GM18526 (cell line): ENCODE data around the gene ATP11A.

Experiments
- POLR2A ChIP-seq: IDR thresholded peaks from 3 replicates; pipeline ENCODE4 v1.6.1; 2011; ENCODE audit not compliant: insufficient read length; ENCODE audit errors: extremely low read depth

ATP11A gene

GRCh38 chr13:112689303-112690245 is at the start of gene ATP11A:
TSS of gene ATP11A (plus strand) at chr13:112690038. CDS start at chr13:112690417, 379 bp downstream.
- TF ChIP-seq POLR2A: peak; percentile 82

DNA sequence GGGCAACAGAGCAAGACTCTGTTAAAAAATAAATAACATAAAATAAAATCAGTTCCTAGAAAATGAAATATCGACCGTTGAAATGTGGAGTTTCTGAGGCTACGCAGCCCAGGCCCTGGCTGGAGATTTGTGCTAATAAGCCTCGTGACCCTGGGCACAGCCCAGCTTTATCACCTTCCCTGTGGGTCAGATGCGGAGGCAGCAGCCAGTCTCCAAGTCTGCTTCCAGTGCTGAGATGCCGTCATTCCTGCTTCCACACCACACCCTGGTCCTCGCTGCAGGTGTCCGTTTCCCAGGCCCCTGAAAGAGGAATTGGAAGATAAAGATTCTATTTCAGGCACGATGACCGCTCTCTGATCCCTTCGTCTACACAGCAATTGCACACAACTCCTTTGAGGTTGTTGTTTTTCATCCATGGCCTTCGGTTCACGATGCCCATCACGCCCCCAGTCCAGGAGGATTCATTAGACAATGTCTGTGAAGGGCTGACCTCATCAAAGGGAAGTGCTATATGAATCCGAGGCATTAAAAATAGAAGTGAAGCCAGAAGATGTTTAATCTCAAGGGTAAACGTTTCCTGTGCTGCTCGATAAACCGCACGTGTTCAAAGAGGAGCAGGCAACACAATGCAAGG is 48.3 kb upstream of the ATP11A start:
- TF ChIP-seq POLR2A: no peak

DNA sequence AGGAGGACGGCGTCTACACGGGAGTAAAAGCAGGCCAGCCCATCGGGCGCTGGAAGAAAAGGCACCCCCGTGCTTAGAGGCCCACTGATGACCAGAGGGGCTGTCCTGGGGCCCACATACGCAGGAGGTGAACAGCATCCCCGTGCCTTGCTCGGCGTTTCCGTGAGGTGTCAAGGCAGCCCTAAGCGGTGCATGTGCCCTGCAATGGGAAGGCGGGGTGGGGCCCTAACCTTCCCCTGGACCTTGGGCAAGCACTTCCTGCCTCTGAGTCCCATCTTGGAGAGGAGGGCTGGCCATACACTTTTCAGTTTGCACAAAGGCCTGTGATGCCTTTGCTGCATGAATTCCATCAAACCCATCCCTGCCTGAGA is 47.8 kb upstream of the ATP11A start:
- TF ChIP-seq POLR2A: no peak

DNA sequence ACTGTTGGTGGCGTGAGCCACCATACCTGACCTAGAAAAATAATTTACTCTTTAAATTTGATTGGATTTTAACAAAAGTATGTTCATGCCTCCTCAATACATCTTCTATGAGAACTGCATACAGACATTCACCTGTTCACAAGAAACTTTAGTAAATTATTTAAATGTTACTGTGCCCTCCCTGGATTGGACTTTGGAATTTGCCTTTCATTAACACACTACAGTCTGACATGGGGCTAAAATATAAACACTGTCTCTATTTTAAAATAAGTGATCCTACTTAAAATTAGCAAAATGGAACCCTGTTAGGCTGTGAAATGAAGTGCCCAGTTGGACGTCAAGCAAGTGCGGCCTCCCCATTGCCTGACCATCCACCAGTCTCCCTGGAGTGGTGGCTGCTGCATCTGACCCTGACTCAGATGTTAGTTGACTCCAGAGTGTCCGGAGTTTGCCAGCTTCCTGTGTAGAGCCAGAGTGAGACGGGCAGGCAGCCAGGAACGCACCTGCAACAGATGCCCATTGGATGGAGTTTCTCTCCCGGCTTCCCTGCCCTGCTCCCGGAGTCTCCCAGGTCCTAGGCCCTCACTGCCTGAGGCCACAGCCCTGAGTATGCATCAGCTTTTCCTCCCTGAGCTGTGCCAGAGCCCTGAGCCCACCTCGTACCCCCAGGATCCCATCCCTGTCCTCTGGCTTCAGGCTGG is 45.9 kb upstream of the ATP11A start:
- no peak for TF ChIP-seq POLR2A

- no peak for TF ChIP-seq POLR2A
Measured at GRCh38 chr13:112645327-112645914, 44.4 kb upstream of the ATP11A start.

DNA sequence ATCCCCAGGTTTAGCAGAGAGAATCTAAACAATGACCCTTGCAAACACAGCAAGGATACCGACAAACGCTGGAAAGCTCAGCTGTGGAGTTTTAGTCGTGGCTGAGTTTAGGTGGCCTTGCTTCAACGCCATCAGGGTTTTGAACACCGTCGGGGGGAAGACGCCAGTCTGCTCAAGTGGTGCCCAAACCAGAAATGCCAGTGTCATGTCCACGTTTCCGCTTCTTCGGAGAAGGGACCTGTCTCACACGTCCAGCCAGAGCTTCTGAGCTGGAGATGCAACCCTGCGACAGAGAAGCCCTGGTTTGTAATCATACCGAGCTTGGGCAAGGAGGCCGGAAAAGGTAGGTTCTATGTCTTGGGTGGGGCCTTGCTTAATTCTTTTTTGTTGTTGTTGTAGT is 42.6 kb upstream of the ATP11A start:
- no peak for TF ChIP-seq POLR2A

DNA sequence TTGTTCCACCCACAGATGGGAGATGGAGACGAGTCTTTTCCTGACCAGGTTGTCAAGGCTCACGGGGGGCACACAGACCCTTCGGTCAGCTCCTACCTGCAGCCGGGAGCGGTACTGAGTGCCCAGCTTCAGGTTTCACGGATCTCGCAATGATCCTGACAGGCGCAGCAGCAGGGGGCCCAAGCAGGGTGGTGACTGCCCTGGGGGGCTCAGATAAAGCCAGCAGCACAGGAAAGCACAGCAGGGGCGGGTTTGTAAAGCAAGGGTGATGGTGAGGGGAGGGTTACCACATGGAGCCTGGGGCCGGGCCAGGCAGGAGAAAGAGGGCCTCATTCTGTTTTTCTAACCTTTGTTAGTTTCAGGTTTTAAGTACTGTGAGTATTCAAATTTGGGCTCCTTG is 41.7 kb upstream of the ATP11A start:
- no peak for TF ChIP-seq POLR2A

GRCh38 chr13:112648966-112649690 is 40.7 kb upstream of the ATP11A start:
- TF ChIP-seq POLR2A: no peak

DNA sequence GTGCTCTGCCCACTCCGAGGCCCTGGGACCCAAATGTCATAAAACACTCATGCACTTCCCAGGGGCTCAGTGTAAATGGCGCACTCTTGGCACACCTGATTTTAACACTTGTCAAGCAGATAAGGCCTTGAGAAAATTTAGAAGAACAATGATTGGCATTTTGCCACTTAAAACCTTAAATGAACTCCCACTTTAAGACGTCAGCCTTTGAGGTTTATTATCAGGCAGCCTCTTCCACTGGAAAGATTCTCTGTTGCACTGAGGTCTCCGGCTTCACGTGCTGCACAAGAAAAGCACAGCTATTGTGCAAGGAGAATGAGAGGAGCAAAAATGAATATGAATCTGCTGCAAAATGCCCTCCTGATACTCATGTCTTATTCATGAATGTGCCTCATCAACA is 38.5 kb upstream of the ATP11A start:
- TF ChIP-seq POLR2A: no peak

GRCh38 chr13:112651750-112652511 is 37.9 kb upstream of the ATP11A start:
- TF ChIP-seq POLR2A: no peak

- no peak for TF ChIP-seq POLR2A
Measured at GRCh38 chr13:112652512-112653070, 37.2 kb upstream of the ATP11A start.

DNA sequence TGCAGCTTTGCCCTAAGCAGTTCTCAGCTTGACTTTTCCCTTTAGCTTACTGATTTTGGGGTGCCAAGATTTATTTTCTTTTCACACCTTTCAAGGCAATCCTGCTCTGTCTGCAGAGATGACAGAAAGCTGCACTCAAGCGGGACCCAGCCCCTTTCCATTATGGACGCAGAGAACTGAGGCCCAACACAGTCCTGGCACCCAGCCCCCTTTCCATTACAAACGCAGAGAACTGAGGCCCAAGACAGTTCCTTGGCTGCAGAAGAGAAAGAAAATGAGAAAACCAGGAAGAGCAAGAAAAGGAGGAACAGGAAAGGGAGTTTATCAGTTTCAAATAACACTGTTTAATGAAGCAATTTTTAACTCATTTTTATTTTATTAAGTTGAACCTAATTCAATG is 36.8 kb upstream of the ATP11A start:
- TF ChIP-seq POLR2A: no peak

DNA sequence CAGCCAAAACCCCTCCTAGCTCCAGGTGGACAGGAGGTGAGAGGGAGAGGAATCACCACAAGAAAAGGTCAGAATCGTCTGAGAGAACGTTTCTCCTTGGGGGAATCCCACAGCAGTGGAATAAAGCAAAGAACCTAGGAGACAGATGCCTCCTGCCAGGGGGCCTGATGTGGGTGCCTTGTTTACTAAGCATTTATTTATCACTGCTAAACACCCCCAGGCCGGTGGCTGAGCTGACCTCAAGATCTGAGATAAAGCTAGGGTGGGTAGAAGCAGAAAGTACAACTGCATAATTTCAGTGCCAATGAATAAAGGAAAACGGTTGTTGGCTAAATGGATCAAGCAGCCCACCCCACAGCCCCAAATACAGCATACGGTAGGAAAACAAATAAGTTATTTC is 33.9 kb upstream of the ATP11A start:
- TF ChIP-seq POLR2A: no peak
